ENCODE data around the gene C19orf25. TPM values are rescaled to one million over a fixed set of nuclear protein-coding genes. Genes with fewer than 3 reads are reported as not detected.

The C19orf25 gene
- total RNA-seq, 1 donor from 2014 or later, result 37.6 TPM

DNA sequence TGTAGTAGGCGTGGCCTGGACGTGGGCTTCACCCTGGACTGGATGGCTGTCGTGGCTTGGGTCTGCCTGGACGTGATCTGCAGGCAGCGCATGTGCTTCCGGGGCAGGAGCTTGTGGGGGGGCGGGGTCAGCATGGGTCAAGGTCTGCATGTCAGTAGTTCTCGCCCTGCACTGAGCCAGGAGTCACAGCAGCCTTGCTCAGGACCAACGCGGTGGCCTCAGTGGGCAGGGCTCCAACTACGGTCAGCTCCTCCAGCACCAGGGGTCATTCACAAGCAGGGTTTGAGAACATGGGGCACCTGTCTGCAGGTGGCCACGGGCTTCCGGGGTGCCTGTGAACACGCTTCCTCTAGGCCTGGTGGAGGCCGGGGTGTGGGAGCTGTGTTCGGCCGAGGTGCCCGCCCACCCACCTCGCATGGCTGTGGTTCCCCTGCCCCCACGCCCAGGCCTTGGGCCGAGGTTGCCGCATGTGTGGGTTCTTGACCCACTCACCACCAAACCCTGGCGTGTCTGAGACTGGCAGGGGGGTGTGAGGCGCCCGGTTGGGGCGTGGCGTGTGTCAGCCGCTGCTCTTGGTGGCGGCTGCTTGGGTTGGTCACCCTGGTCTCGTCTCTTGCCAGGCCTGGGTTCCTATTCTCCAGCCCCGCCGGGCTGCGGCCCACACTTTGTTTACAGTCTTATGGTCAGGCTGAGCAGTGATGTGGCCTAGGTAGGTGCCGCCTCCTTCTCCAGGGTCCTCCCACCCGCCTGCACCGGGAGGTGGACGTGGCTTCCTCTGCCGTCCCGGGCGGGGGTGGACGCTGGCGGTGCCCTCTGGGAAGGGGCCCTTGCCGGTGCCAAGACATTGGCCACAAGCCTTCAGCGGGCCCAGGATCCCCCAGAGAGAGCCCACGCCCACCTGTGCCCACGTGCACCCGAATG, 45.6 kb downstream of the C19orf25 start:
- DNase-seq (ENCODE audit: low read depth), result no peak

DNA sequence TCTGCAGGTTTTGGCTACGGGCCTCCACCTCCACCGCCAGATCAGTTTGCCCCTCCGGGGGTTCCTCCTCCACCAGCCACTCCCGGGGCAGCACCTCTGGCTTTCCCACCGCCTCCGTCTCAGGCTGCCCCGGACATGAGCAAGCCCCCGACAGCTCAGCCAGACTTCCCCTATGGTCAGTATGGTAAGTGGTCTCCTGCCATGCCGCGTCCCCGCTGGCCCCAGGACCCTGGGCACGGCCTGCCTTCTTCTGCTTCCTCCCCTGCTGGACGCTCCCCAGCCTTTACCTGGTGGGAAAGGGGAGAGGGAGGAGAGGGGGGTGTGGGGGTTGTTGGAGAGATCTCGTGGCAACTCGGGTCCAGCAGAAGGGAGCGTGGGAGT, 46.5 kb downstream of the C19orf25 start:
- DNase-seq (ENCODE audit: low read depth), result no peak

DNA sequence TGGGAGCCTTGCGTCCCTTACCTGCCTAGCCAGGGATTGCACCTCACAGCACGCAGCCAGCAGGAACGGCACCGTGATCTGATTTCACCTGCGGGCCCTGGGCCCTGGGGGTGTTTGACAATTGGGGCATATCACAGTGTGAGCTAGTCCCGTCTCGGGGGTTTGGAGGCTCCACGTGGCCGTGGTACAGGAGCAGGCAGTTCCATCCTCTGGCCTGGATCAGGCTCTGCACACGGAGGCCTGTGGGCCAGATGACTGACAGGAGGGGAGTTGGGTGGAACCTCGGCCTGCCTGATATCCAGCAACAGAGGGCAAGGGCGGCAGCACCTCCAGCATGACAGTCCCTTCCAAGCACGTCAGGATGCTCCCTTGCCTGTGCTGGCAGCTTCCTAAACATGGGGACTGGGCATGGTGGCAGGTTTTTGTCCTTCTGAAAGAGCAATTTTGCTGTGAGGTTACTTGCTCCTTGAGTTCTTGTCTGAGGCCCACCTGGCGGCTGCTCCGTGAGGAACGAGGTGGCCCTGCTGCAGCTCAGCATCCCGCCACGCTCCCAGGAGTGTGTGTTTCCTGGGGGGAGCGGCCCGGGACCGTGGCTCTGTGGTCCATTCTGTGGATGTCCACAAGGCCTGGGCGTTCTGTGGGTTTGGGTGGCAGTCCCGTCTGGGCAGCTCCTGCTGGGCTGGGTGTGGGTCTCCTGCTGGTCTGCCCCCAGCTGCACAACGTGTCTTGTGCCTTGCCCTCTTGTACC, 47.1 kb downstream of the C19orf25 start:
- DNase-seq (ENCODE audit: low read depth), result no peak

- no peak for DNase-seq (ENCODE audit: low read depth)
Measured at GRCh38 chr19:1430246-1430645, 48.8 kb downstream of the C19orf25 start.

- DNase-seq (ENCODE audit: low read depth), result no peak
Measured at GRCh38 chr19:1429750-1430149, 49.3 kb downstream of the C19orf25 start.

GRCh38 chr19:1428738-1429391, 50.1 kb downstream of the C19orf25 start:
- DNase-seq (ENCODE audit: low read depth), result no peak

DNA sequence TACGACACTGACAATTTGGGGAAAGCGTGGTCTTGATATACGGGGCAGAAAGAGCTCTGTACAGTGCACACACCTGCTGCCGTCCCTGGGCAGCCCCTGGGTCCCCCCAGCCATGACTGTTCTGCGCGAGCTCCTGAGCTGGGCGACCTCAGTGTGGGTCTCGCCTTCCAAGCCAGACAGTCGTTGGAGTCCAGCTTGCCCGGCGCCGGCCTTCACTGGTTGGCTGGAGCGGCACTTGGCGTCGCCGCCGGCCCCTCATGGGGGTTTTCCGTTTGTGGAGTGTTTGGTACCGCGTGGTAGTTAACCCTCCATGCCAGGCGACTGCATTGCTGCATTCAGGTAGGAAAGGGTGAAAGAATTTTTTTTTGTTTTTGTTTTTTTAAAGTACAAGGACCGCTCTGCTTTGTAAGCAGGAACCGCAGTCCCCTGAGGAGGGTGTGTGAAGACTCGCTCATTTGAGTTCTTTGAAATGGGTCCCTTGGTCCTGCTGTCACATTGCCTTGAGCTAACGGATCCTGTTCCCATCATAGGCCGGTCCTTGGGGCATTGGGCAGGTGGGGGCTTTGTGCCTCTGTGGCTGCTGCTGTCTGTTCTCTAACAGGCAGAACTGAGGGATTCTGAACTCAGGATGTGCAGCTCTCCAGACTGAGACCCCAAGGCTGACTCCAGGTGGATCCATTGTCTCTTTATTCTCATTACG, 51.6 kb downstream of the C19orf25 start:
- DNase-seq (ENCODE audit: low read depth), result no peak

GRCh38 chr19:1426736-1427135, 52.3 kb downstream of the C19orf25 start:
- no peak for DNase-seq (ENCODE audit: low read depth)

- no peak for DNase-seq (ENCODE audit: low read depth)
Measured at GRCh38 chr19:1425902-1426301, 53.1 kb downstream of the C19orf25 start.

- no peak for DNase-seq (ENCODE audit: low read depth)
Measured at GRCh38 chr19:1425102-1425837, 53.7 kb downstream of the C19orf25 start.

- DNase-seq (ENCODE audit: low read depth), result no peak
Measured at GRCh38 chr19:1424192-1424955, 54.6 kb downstream of the C19orf25 start.

GRCh38 chr19:1423436-1424191, 55.4 kb downstream of the C19orf25 start:
- DNase-seq (ENCODE audit: low read depth), result no peak

Other genes starting within 250 kb of the C19orf25 start
- 4.0 and 4.8 TPM in 2 replicates for gene CBARP, start 241.2 kb downstream of the C19orf25 start, total RNA-seq
- gene ATP5F1D, start 237.5 kb downstream of the C19orf25 start, total RNA-seq, result 46.5 and 61.9 TPM in 2 replicates
- 17.2 and 30.6 TPM in 2 replicates for gene MIDN, start 230.6 kb downstream of the C19orf25 start, total RNA-seq
- 441 and 497 TPM in 2 replicates for gene CIRBP, start 209.9 kb downstream of the C19orf25 start, total RNA-seq
- gene FAM174C, start 203.7 kb downstream of the C19orf25 start, total RNA-seq, result 33.8 and 55.3 TPM in 2 replicates
- gene EFNA2, start 193.3 kb downstream of the C19orf25 start, total RNA-seq, result not detected in 2 replicates
- gene NDUFS7, start 95.3 kb downstream of the C19orf25 start, total RNA-seq, result 104 and 124 TPM in 2 replicates
- 147 and 191 TPM in 2 replicates for gene GAMT, start 77.7 kb downstream of the C19orf25 start, total RNA-seq
- 48.2 and 61.5 TPM in 2 replicates for gene DAZAP1, start 71.6 kb downstream of the C19orf25 start, total RNA-seq
- gene RPS15, start 40.8 kb downstream of the C19orf25 start, total RNA-seq, result 1,600 and 2,923 TPM in 2 replicates
- gene APC2, start 29.1 kb downstream of the C19orf25 start, total RNA-seq, result 0.53 and 1.9 TPM in 2 replicates
- gene PCSK4, start 11.1 kb upstream of the C19orf25 start, total RNA-seq, result 7.1 and 8.5 TPM in 2 replicates
- 4.3 and 7.4 TPM in 2 replicates for gene REEP6, start 12.0 kb upstream of the C19orf25 start, total RNA-seq
- gene ADAMTSL5, start 33.8 kb upstream of the C19orf25 start, total RNA-seq, result 9.7 and 9.8 TPM in 2 replicates
- not detected in 2 replicates for gene PLK5, start 44.9 kb upstream of the C19orf25 start, total RNA-seq
- gene MEX3D, start 89.1 kb upstream of the C19orf25 start, total RNA-seq, result 44.0 and 45.3 TPM in 2 replicates
- gene MBD3, start 113.7 kb upstream of the C19orf25 start, total RNA-seq, result 186 and 193 TPM in 2 replicates
- gene UQCR11, start 126.2 kb upstream of the C19orf25 start, total RNA-seq, result 70.9 and 73.3 TPM in 2 replicates
- gene TCF3, start 173.4 kb upstream of the C19orf25 start, total RNA-seq, result 124 and 141 TPM in 2 replicates